Neural cell (in vitro differentiated cells): ENCODE measurements around the gene TMEM131L.

Experiments
- EP300 ChIP-seq: fragments of 450-650 bp; conservative IDR thresholded peaks from 2 replicates; pipeline ENCODE4 v1.6.1; 2014; ENCODE audit warnings: antibody characterized with exemption, mild to moderate bottlenecking, moderate library complexity; ENCODE audit not compliant: poor library complexity, severe bottlenecking
- EZH2 ChIP-seq: fragments of 200-600, 300-800 bp; shearing (Covaris generic), sonication (generic); IDR thresholded peaks from 2 replicates; pipeline ENCODE4 v1.6.1; 2014; ENCODE audit warnings: antibody characterized with exemption, low read length, borderline replicate concordance, mild to moderate bottlenecking; ENCODE audit not compliant: insufficient read depth, poor library complexity, severe bottlenecking
- MXI1 ChIP-seq: fragments of 450-650 bp; conservative IDR thresholded peaks from 2 replicates; pipeline ENCODE4 v1.6.1; 2014; ENCODE audit warnings: antibody characterized with exemption, mild to moderate bottlenecking; ENCODE audit not compliant: poor library complexity, severe bottlenecking
- POLR2AphosphoS5 ChIP-seq: IDR thresholded peaks from 2 replicates; pipeline ENCODE4 v1.6.1; 2012
- TAF1 ChIP-seq: IDR thresholded peaks from 2 replicates; pipeline ENCODE4 v1.6.1; 2012; ENCODE audit warnings: low read depth
- TF ChIP-seq, protein P1 (sequence below): fragments of 450-650 bp; IDR thresholded peaks from 2 replicates; pipeline ENCODE4 v1.5.1; 2014; ENCODE audit warnings: antibody characterized with exemption, mild to moderate bottlenecking, moderate library complexity; ENCODE audit not compliant: poor library complexity, severe bottlenecking
- TF ChIP-seq, protein P2 (sequence below): IDR thresholded peaks from 2 replicates; pipeline ENCODE4 v1.6.1; 2012; ENCODE audit warnings: borderline replicate concordance

DNA sequence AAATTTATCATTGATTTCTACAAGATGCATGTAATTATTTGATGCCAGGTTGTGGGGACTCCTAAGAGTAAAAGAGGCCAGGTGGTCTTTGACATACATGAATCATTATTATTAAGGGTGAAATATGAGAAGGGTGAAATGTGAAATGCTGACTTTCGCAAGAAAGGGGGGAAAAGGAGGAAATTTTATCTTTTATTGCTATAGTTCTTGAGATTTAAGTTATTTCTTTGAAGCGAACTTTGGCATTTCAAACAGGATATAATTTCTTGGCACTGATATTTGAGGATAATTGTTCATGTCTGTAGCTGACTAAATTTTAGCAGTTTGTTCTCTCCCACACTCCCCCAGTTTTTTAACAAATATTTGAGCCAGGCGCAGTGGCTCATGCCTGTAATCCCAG lies 80.1 kb downstream of the TMEM131L start:
- TF ChIP-seq, protein P1, sequence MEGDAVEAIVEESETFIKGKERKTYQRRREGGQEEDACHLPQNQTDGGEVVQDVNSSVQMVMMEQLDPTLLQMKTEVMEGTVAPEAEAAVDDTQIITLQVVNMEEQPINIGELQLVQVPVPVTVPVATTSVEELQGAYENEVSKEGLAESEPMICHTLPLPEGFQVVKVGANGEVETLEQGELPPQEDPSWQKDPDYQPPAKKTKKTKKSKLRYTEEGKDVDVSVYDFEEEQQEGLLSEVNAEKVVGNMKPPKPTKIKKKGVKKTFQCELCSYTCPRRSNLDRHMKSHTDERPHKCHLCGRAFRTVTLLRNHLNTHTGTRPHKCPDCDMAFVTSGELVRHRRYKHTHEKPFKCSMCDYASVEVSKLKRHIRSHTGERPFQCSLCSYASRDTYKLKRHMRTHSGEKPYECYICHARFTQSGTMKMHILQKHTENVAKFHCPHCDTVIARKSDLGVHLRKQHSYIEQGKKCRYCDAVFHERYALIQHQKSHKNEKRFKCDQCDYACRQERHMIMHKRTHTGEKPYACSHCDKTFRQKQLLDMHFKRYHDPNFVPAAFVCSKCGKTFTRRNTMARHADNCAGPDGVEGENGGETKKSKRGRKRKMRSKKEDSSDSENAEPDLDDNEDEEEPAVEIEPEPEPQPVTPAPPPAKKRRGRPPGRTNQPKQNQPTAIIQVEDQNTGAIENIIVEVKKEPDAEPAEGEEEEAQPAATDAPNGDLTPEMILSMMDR: no peak
- TF ChIP-seq EZH2 (no peak), POLR2AphosphoS5 (no peak), EP300 (no peak), TAF1 (no peak), MXI1 (no peak)
- TF ChIP-seq, protein P2, sequence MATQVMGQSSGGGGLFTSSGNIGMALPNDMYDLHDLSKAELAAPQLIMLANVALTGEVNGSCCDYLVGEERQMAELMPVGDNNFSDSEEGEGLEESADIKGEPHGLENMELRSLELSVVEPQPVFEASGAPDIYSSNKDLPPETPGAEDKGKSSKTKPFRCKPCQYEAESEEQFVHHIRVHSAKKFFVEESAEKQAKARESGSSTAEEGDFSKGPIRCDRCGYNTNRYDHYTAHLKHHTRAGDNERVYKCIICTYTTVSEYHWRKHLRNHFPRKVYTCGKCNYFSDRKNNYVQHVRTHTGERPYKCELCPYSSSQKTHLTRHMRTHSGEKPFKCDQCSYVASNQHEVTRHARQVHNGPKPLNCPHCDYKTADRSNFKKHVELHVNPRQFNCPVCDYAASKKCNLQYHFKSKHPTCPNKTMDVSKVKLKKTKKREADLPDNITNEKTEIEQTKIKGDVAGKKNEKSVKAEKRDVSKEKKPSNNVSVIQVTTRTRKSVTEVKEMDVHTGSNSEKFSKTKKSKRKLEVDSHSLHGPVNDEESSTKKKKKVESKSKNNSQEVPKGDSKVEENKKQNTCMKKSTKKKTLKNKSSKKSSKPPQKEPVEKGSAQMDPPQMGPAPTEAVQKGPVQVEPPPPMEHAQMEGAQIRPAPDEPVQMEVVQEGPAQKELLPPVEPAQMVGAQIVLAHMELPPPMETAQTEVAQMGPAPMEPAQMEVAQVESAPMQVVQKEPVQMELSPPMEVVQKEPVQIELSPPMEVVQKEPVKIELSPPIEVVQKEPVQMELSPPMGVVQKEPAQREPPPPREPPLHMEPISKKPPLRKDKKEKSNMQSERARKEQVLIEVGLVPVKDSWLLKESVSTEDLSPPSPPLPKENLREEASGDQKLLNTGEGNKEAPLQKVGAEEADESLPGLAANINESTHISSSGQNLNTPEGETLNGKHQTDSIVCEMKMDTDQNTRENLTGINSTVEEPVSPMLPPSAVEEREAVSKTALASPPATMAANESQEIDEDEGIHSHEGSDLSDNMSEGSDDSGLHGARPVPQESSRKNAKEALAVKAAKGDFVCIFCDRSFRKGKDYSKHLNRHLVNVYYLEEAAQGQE: no peak
